Amniotic epithelial cell (primary cell): ENCODE measurements around the gene GALNT5.
"Not testable (repeated sequence)": the region's sequence is repeated elsewhere in the genome, so short reads cannot be mapped to it uniquely, and the experiment has no call there.

Source experiments
- DNase-seq: peaks from one replicate; pipeline ENCODE4 v3.0.0-alpha.2; 2010; ENCODE audit warnings: low read depth

GALNT5 gene

GRCh38 chr2:157246765-157247407 lies 10.6 kb upstream of the GALNT5 start:
- DNase-seq = peak; percentile 51

GRCh38 chr2:157250836-157251235 lies 6.7 kb upstream of the GALNT5 start:
- no peak for DNase-seq

- no peak for DNase-seq
These were observed 5.6 kb upstream of the GALNT5 start for GRCh38 chr2:157251932-157252331.

- no peak for DNase-seq
These were observed 5.0 kb upstream of the GALNT5 start for GRCh38 chr2:157252529-157252928.

GRCh38 chr2:157254041-157254440 lies 3.5 kb upstream of the GALNT5 start:
- DNase-seq = no peak

- DNase-seq = no peak
These were observed 1.8 kb upstream of the GALNT5 start for GRCh38 chr2:157255746-157256145.

- no peak for DNase-seq
These were observed 879 bp upstream of the GALNT5 start for GRCh38 chr2:157256626-157257025.

GRCh38 chr2:157258520-157259326 lies 1.2 kb downstream of the GALNT5 start:
- no peak for DNase-seq

- no peak for DNase-seq
These were observed 1.9 kb downstream of the GALNT5 start for GRCh38 chr2:157259386-157259785.

GRCh38 chr2:157259960-157260359 lies 2.5 kb downstream of the GALNT5 start:
- no peak for DNase-seq

GRCh38 chr2:157260533-157261198 lies 3.2 kb downstream of the GALNT5 start:
- DNase-seq = no peak

- peak; percentile 52 for DNase-seq
These were observed 3.8 kb downstream of the GALNT5 start for GRCh38 chr2:157261199-157261782.

- no peak for DNase-seq
These were observed 4.7 kb downstream of the GALNT5 start for GRCh38 chr2:157262248-157262647.

GRCh38 chr2:157264099-157264498 lies 6.6 kb downstream of the GALNT5 start:
- DNase-seq = no peak

GRCh38 chr2:157265825-157266224 lies 8.3 kb downstream of the GALNT5 start:
- DNase-seq = no peak

GRCh38 chr2:157267476-157267875 lies 10.0 kb downstream of the GALNT5 start:
- no peak for DNase-seq

GRCh38 chr2:157269060-157269459 lies 11.6 kb downstream of the GALNT5 start:
- DNase-seq = no peak

GRCh38 chr2:157269922-157270321 lies 12.4 kb downstream of the GALNT5 start:
- DNase-seq = no peak

GRCh38 chr2:157271590-157272203 lies 14.2 kb downstream of the GALNT5 start:
- no peak for DNase-seq

GRCh38 chr2:157279311-157279710 lies 21.8 kb downstream of the GALNT5 start:
- DNase-seq = not testable (repeated sequence)

- no peak for DNase-seq
These were observed 23.8 kb downstream of the GALNT5 start for GRCh38 chr2:157281316-157281715.

GRCh38 chr2:157283468-157283867 lies 26.0 kb downstream of the GALNT5 start:
- no peak for DNase-seq
